ENCODE measurements around the gene LRMDA. TPM values are rescaled to one million over a fixed set of nuclear protein-coding genes. Genes with fewer than 3 reads are reported as not detected.

LRMDA gene
- polyA plus RNA-seq, 1 donor (not counting 4 experiments of a cell fraction or from before 2014, with no cell fraction given): not detected

DNA sequence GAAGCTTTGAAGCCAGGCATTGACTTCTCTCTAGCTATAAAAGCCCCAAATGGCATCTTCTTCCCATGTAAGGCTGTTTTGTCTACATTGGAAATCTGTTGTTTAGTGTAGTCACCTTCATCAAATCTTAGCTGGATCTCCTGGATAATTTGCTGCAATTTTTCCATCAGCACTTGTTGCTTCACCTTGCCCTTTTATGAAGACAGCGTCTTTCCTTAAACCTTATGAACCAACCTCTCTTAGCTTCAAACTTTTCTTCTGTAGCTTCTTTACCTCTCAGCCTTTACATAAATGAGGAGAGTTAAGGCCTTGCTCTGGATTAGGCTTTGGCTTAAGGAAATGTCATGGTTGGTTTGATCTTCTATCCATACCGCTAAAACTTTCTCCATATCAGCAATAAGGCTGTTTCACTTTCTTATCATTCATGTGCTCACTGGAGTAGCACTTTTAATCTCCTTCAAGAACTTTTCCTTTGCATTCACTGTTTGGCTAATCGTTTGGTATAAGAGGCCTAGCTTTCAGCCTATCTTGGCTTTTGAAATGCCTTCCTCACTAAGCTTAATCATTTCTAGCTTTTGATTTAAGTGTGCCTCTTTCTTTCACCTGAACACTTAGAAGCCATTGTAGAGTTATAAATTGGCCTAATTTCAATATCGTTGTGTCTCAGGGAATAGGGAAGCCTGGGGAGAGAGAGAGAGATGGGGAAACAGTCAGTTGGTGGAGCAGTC, 803.2 kb downstream of the LRMDA start:
- no peak overlapping the region for H2AFZ ChIP-seq (ENCODE audit: control insufficient read depth, low read length)
- H3K9ac ChIP-seq (ENCODE audit: control insufficient read depth, extremely low read depth, insufficient read depth, low read length): no peak overlapping the region
- no peaks in the 10 kb centered on the region for H3K9me1 ChIP-seq (ENCODE audit: control insufficient read depth, extremely low read depth, insufficient read depth, low read length)
- TF ChIP-seq, protein P1, sequence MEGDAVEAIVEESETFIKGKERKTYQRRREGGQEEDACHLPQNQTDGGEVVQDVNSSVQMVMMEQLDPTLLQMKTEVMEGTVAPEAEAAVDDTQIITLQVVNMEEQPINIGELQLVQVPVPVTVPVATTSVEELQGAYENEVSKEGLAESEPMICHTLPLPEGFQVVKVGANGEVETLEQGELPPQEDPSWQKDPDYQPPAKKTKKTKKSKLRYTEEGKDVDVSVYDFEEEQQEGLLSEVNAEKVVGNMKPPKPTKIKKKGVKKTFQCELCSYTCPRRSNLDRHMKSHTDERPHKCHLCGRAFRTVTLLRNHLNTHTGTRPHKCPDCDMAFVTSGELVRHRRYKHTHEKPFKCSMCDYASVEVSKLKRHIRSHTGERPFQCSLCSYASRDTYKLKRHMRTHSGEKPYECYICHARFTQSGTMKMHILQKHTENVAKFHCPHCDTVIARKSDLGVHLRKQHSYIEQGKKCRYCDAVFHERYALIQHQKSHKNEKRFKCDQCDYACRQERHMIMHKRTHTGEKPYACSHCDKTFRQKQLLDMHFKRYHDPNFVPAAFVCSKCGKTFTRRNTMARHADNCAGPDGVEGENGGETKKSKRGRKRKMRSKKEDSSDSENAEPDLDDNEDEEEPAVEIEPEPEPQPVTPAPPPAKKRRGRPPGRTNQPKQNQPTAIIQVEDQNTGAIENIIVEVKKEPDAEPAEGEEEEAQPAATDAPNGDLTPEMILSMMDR (optimal IDR thresholded peaks at IDR 0.05 in 1 of 3, IDR thresholded peaks at IDR 0.05 in 1 of 3, conservative IDR thresholded peaks at IDR 0.05 in 1 of 3; ENCODE audit: extremely low read depth in 1 of 3, insufficient read depth in 2 of 3, low read length in 3 of 3): no peak
- TF ChIP-seq EZH2 (IDR thresholded peaks at IDR 0.05; ENCODE audit: low read length): no peak
- no peaks in the 10 kb centered on the region for H4K20me1 ChIP-seq (ENCODE audit: control insufficient read depth, extremely low read depth, insufficient read depth, low read length)
- no peaks in the 10 kb centered on the region for H3K27me3 ChIP-seq (ENCODE audit: control insufficient read depth, extremely low read depth, insufficient read depth, low read length)
- H3K79me2 ChIP-seq (ENCODE audit: control insufficient read depth, insufficient read depth, low read length): no peaks in the 10 kb centered on the region
- no peaks in the 10 kb centered on the region for H3K36me3 ChIP-seq (ENCODE audit: control insufficient read depth in 2 of 2, extremely low read depth in 1 of 2, insufficient read depth in 2 of 2, low read length in 2 of 2)
- no peaks in the 10 kb centered on the region for H3K9me3 ChIP-seq (ENCODE audit: control insufficient read depth, low read depth, low read length)
- FAIRE-seq (no peak), DNase-seq (ENCODE audit: low read depth, low spot score) (no peak)
- H3K4me3 ChIP-seq (ENCODE audit: control insufficient read depth in 2 of 3, extremely low read depth in 1 of 3, insufficient read depth in 2 of 3, low read depth in 1 of 3, low read length in 3 of 3): no peak overlapping the region
- H3K4me1 ChIP-seq (ENCODE audit: control insufficient read depth, extremely low read depth, insufficient read depth, low read length): no peaks in the 10 kb centered on the region
- H3K4me2 ChIP-seq (ENCODE audit: control insufficient read depth, extremely low read depth, insufficient read depth, low read depth, low read length): no peak overlapping the region
- no peak overlapping the region for H3K27ac ChIP-seq (ENCODE audit: control insufficient read depth, insufficient read depth, low read length)
- dilution Hi-C loops (cut with MboI; ENCODE audit: extremely low pct_ligation_motif_present, low sequenced_read_pairs): no loop called here

DNA sequence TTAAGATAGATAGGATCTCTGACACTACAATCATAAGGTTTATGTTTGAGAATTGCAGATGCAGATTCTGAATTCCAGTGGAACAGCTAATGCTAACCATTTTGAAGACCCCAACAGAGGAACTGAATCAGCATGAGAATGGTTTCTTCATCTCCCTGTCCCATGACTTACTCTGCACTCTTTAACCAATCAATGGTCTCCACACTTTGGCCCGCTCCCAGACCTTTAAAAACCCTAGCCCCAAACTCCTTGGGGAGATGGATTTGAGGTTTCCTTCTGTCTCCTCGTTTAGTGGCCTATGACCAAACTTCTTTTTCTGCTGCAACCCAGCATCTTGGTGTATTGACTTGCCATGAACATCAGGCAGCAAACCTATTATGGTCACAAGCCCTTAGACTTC, 804.9 kb downstream of the LRMDA start:
- Histone ChIP-seq H3K9ac (ENCODE audit: control insufficient read depth, extremely low read depth, insufficient read depth, low read length) (no peak overlapping the region), H3K27me3 (ENCODE audit: control insufficient read depth, extremely low read depth, insufficient read depth, low read length) (no peaks in the 10 kb centered on the region), H3K79me2 (ENCODE audit: control insufficient read depth, insufficient read depth, low read length) (no peaks in the 10 kb centered on the region), H3K4me1 (ENCODE audit: control insufficient read depth, extremely low read depth, insufficient read depth, low read length) (no peaks in the 10 kb centered on the region), H3K4me2 (ENCODE audit: control insufficient read depth, extremely low read depth, insufficient read depth, low read depth, low read length) (no peak overlapping the region), H4K20me1 (ENCODE audit: control insufficient read depth, extremely low read depth, insufficient read depth, low read length) (no peaks in the 10 kb centered on the region), H3K27ac (ENCODE audit: control insufficient read depth, insufficient read depth, low read length) (no peak overlapping the region), H2AFZ (ENCODE audit: control insufficient read depth, low read length) (no peak overlapping the region), H3K9me1 (ENCODE audit: control insufficient read depth, extremely low read depth, insufficient read depth, low read length) (no peaks in the 10 kb centered on the region), H3K9me3 (ENCODE audit: control insufficient read depth, low read depth, low read length) (no peaks in the 10 kb centered on the region), H3K4me3 (ENCODE audit: control insufficient read depth in 2 of 3, extremely low read depth in 1 of 3, insufficient read depth in 2 of 3, low read depth in 1 of 3, low read length in 3 of 3) (no peak overlapping the region), H3K36me3 (ENCODE audit: control insufficient read depth in 2 of 2, extremely low read depth in 1 of 2, insufficient read depth in 2 of 2, low read length in 2 of 2) (no peaks in the 10 kb centered on the region)
- dilution Hi-C loops (cut with MboI; ENCODE audit: extremely low pct_ligation_motif_present, low sequenced_read_pairs): no loop called here
- DNase-seq (ENCODE audit: low read depth, low spot score) (no peak), FAIRE-seq (no peak)
- TF ChIP-seq, protein P1 (optimal IDR thresholded peaks at IDR 0.05 in 1 of 3, IDR thresholded peaks at IDR 0.05 in 1 of 3, conservative IDR thresholded peaks at IDR 0.05 in 1 of 3; ENCODE audit: extremely low read depth in 1 of 3, insufficient read depth in 2 of 3, low read length in 3 of 3): no peak
- no peak for TF ChIP-seq EZH2 (IDR thresholded peaks at IDR 0.05; ENCODE audit: low read length)

Data from keratinocyte (primary cell).